K562 treated with DMSO at 1 percent for 24 hours (cell line): Measurements from ENCODE around the gene ARHGAP24. TPM values are rescaled to one million over a fixed set of nuclear protein-coding genes. Genes with fewer than 3 reads are reported as not detected.

Experiments
- total RNA-seq: library from RNA; unstranded; fragments of 300-600 nt; gene quantifications from 2 replicates; pipeline ENCODE4 v1.2.3, GENCODE V29; 2022; ENCODE audit warnings: low read depth; ENCODE audit not compliant: insufficient read depth

ARHGAP24 gene
- 3.9 and 6.8 TPM in 2 replicates for total RNA-seq

GRCh38 chr4:85474818-85475630 lies at the start of gene ARHGAP24:
Gene ARHGAP24 (plus strand): TSS chr4:85475150.

